ENCODE data around the gene SBSN.

DNA sequence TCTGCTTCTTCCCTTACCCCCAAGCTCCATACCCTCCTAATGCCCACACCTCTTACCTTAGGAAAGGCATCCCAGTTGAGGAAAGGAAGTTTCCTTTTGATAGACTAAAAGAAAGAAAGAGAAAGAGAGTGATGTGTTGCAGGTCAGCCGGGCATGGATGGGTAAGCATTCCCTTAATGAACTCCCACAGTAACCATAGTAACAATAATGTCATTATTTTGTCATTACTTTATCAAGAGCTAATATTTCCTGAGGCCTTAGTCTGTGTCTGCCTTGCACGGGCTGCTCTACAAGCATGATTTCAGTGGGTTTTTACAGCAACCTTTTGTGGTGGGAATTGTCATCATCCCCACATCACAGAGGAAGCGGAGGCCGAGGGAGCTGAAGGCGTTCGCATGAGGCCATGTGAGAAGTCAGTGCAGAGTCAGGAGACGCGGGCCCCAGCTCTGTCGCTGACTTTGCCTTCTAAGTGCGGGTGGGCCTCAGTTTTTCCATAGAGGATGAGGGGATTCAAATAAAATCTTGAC is 40.4 kb downstream of the SBSN start:
- TF ChIP-seq CREM (IDR thresholded peaks at IDR 0.05; ENCODE audit: low read depth) (no peak), TCF12 (IDR thresholded peaks at IDR 0.05; ENCODE audit: low read depth, low read length) (no peak), CTCF (IDR thresholded peaks at IDR 0.05 in 2 of 3, conservative IDR thresholded peaks at IDR 0.05 in 1 of 3; ENCODE audit: control insufficient read depth in 2 of 3, extremely low read depth in 1 of 3, insufficient read depth in 1 of 3, low read depth in 3 of 3, low read length in 3 of 3) (no peak), BRCA1 (IDR thresholded peaks at IDR 0.05; ENCODE audit: low read depth, low read length) (no peak), POLR2A (IDR thresholded peaks at IDR 0.05; ENCODE audit: low read depth, low read length) (no peak), PRDM15 (CRISPR knock-in tag; IDR thresholded peaks at IDR 0.05) (no peak), HDGF (IDR thresholded peaks at IDR 0.05) (no peak), CBX5 (IDR thresholded peaks at IDR 0.05; ENCODE audit: low read depth) (no peak), CEBPB (IDR thresholded peaks at IDR 0.05; ENCODE audit: borderline replicate concordance in 1 of 2, low read depth in 2 of 2, low read length in 2 of 2) (no peak)

Measured in GM12878 (cell line).